ENCODE data around the gene CBR4. TPM values are rescaled to one million over a fixed set of nuclear protein-coding genes. Genes with fewer than 3 reads are reported as not detected.

CBR4 gene
- total RNA-seq, 2 experiments from 2014 or later, result 21.9 to 40.9 TPM

DNA sequence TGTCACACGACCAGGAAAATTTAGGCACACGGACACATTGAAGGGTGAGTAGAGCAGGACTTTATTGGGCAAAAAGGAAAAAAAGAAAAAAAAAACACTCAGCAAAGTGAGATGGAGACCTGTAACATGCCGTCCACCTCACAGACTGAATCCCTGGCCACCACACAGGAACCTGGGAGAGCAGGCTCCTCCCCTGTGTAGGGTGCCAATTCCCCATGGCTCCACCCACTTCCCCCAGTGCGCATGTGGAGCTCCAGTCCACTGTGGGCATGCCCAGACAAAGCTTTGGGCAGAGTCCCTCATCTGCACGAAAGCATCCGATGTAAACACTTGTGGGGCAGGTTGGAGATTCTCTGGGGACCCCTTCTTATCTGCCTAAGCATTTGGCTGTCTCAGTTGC lies 23.6 kb upstream of the CBR4 start:
- Histone ChIP-seq H3K79me2 (ENCODE audit: insufficient read depth, low read depth, low read length) (no peaks in the 10 kb centered on the region), H4K20me1 (ENCODE audit: insufficient read depth, low read length) (no peaks in the 10 kb centered on the region), H3K9me2 (ENCODE audit: insufficient read depth, low read length) (no peaks in the 10 kb centered on the region), H3K27ac (ENCODE audit: low read depth, low read length, poor library complexity, severe bottlenecking) (no peak overlapping the region), H3K4me1 (ENCODE audit: insufficient read depth, low read length, poor library complexity, severe bottlenecking) (no peaks in the 10 kb centered on the region), H2AFZ (ENCODE audit: low read length) (no peak overlapping the region), H3K4me3 (ENCODE audit: low read depth, low read length, poor library complexity, severe bottlenecking) (no peak overlapping the region), H3K9me3 (ENCODE audit: low read length) (no peaks in the 10 kb centered on the region), H3K36me3 (ENCODE audit: insufficient read depth, low read length) (no peaks in the 10 kb centered on the region), H3K4me2 (ENCODE audit: low read length) (no peak overlapping the region)
- ChIA-PET CTCF (ENCODE audit: unreplicated experiment) (no interaction called here), POLR2A (no interaction called here)
- intact Hi-C loops (cut with micrococcal nuclease; ENCODE audit: unreplicated experiment), result no loop called here
- DNase-seq (ENCODE audit: low spot score), result no peak
- BruUV-seq (replicated peaks), result no TSS peak
- no peak for TF ChIP-seq EZH2phosphoT487 (IDR thresholded peaks at IDR 0.05; ENCODE audit: borderline replicate concordance, low read depth, low read length)
- TF ChIP-seq, protein P1, sequence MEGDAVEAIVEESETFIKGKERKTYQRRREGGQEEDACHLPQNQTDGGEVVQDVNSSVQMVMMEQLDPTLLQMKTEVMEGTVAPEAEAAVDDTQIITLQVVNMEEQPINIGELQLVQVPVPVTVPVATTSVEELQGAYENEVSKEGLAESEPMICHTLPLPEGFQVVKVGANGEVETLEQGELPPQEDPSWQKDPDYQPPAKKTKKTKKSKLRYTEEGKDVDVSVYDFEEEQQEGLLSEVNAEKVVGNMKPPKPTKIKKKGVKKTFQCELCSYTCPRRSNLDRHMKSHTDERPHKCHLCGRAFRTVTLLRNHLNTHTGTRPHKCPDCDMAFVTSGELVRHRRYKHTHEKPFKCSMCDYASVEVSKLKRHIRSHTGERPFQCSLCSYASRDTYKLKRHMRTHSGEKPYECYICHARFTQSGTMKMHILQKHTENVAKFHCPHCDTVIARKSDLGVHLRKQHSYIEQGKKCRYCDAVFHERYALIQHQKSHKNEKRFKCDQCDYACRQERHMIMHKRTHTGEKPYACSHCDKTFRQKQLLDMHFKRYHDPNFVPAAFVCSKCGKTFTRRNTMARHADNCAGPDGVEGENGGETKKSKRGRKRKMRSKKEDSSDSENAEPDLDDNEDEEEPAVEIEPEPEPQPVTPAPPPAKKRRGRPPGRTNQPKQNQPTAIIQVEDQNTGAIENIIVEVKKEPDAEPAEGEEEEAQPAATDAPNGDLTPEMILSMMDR (conservative IDR thresholded peaks at IDR 0.05; ENCODE audit: low read length), result no peak

- DNase-seq (ENCODE audit: low spot score), result no peak
- Histone ChIP-seq H3K9me3 (ENCODE audit: low read length) (no peaks in the 10 kb centered on the region), H2AFZ (ENCODE audit: low read length) (no peak overlapping the region), H3K9me2 (ENCODE audit: insufficient read depth, low read length) (no peaks in the 10 kb centered on the region), H3K4me2 (ENCODE audit: low read length) (no peak overlapping the region), H3K79me2 (ENCODE audit: insufficient read depth, low read depth, low read length) (no peaks in the 10 kb centered on the region), H3K4me3 (ENCODE audit: low read depth, low read length, poor library complexity, severe bottlenecking) (no peak overlapping the region), H3K36me3 (ENCODE audit: insufficient read depth, low read length) (no peaks in the 10 kb centered on the region), H3K4me1 (ENCODE audit: insufficient read depth, low read length, poor library complexity, severe bottlenecking) (no peaks in the 10 kb centered on the region), H3K27ac (ENCODE audit: low read depth, low read length, poor library complexity, severe bottlenecking) (no peak overlapping the region), H4K20me1 (ENCODE audit: insufficient read depth, low read length) (no peaks in the 10 kb centered on the region)
- intact Hi-C loops (cut with micrococcal nuclease; ENCODE audit: unreplicated experiment), result no loop called here
- POLR2A ChIA-PET, result no interaction called here
- CTCF ChIA-PET (ENCODE audit: unreplicated experiment), result no interaction called here
- no TSS peak for BruUV-seq (replicated peaks)
- TF ChIP-seq, protein P1 (conservative IDR thresholded peaks at IDR 0.05; ENCODE audit: low read length), result no peak
- no peak for TF ChIP-seq EZH2phosphoT487 (IDR thresholded peaks at IDR 0.05; ENCODE audit: borderline replicate concordance, low read depth, low read length)
These were observed 23.0 kb upstream of the CBR4 start for GRCh38 chr4:169032883-169033645.

DNA sequence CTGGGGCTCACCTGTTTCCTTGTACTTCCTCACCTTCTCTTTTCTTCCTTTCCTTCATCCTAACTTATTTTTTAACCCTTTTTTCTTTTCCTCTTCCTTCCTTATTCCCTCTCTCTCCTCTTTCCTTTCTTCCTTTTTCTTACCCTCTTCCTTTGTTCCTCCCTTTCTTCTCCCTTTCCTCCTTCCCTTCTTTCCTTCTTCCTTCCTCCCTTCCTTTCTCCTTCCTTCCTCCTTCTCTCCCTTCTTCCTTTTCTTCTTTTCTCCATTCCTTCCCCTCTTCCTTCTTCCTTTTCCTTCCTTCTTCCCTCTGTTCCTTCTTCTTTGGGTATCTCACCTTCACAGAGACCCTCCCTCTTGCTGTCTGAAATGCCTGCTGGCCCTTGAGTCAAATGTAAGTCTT lies 22.1 kb upstream of the CBR4 start:
- Histone ChIP-seq H4K20me1 (ENCODE audit: insufficient read depth, low read length) (no peaks in the 10 kb centered on the region), H3K4me2 (ENCODE audit: low read length) (no peak overlapping the region), H3K9me2 (ENCODE audit: insufficient read depth, low read length) (no peaks in the 10 kb centered on the region), H2AFZ (ENCODE audit: low read length) (no peak overlapping the region), H3K27ac (ENCODE audit: low read depth, low read length, poor library complexity, severe bottlenecking) (no peak overlapping the region), H3K79me2 (ENCODE audit: insufficient read depth, low read depth, low read length) (no peaks in the 10 kb centered on the region), H3K9me3 (ENCODE audit: low read length) (no peaks in the 10 kb centered on the region), H3K36me3 (ENCODE audit: insufficient read depth, low read length) (no peaks in the 10 kb centered on the region), H3K4me3 (ENCODE audit: low read depth, low read length, poor library complexity, severe bottlenecking) (no peak overlapping the region), H3K4me1 (ENCODE audit: insufficient read depth, low read length, poor library complexity, severe bottlenecking) (no peaks in the 10 kb centered on the region)
- ChIA-PET POLR2A (no interaction called here), CTCF (ENCODE audit: unreplicated experiment) (no interaction called here)
- DNase-seq (ENCODE audit: low spot score), result no peak
- no TSS peak for BruUV-seq (replicated peaks)
- TF ChIP-seq, protein P1 (conservative IDR thresholded peaks at IDR 0.05; ENCODE audit: low read length), result no peak
- TF ChIP-seq EZH2phosphoT487 (IDR thresholded peaks at IDR 0.05; ENCODE audit: borderline replicate concordance, low read depth, low read length), result no peak
- intact Hi-C loops (cut with micrococcal nuclease; ENCODE audit: unreplicated experiment), result no loop called here
